Uterus (tissue), 4 donors: ENCODE measurements around the gene GPX4. TPM values are rescaled to one million over a fixed set of nuclear protein-coding genes. Genes with fewer than 3 reads are reported as not detected.

Source experiments
- DNase-seq, 2 donors: peaks; one replicate each; pipeline ENCODE4 v3.0.0-alpha.2; 2019 to 2020
- H3K27ac ChIP-seq, 2 donors: fragments of 200-600 bp; sonication (generic); 1 replicate in 1 of 2; 2 replicates in 1 of 2; pipeline ENCODE4 v1.5.1; 2016 to 2018
- H3K27me3 ChIP-seq, 2 donors: fragments of 200-600 bp; sonication (generic); one replicate each; pipeline ENCODE4 v1.5.1; 2018 to 2019; ENCODE audit warnings: control low read depth in 1 of 2
- H3K36me3 ChIP-seq, 2 donors: fragments of 200-600 bp; sonication (generic); one replicate each; pipeline ENCODE4 v1.5.1; 2019; ENCODE audit warnings: control low read depth in 1 of 2
- H3K4me1 ChIP-seq, 2 donors: fragments of 200-600 bp; sonication (generic); one replicate each; pipeline ENCODE4 v1.5.1; 2018 to 2019; ENCODE audit warnings: control low read depth in 1 of 2
- H3K4me3 ChIP-seq, 2 donors: fragments of 200-600 bp; sonication (generic); 1 replicate in 1 of 2; 2 replicates in 1 of 2; pipeline ENCODE4 v1.5.1; 2018 to 2019; ENCODE audit warnings: mild to moderate bottlenecking in 1 of 2
- H3K9me3 ChIP-seq, 2 donors: fragments of 200-600 bp; sonication (generic); one replicate each; pipeline ENCODE4 v1.5.1; 2019; ENCODE audit warnings: control low read depth in 1 of 2
- CTCF ChIP-seq, 4 experiments: fragments of 200-600 bp in 2 of 4; fragments of 450-650 bp in 2 of 4; sonication (generic) in 2 of 4; IDR thresholded peaks; one replicate each; pipeline ENCODE4 v1.5.1; 2016 to 2019; ENCODE audit warnings: antibody characterized with exemption in 4 of 4, mild to moderate bottlenecking in 2 of 4, moderate library complexity in 1 of 4
- POLR2A ChIP-seq, 2 donors: fragments of 450-650 bp; IDR thresholded peaks; one replicate each; pipeline ENCODE4 v1.6.1; 2016; ENCODE audit warnings: antibody characterized with exemption in 2 of 2, mild to moderate bottlenecking in 1 of 2, moderate library complexity in 1 of 2
- intact Hi-C: fragments of 100-400 bp; cut with DNase I; formaldehyde crosslinking; loops from one replicate; pipeline ENCODE4 v1.15.1; 2023; ENCODE audit warnings: low total_unique reads
- total RNA-seq, 4 donors: library from RNA; depleted of rRNA in 3 of 4; stranded (reverse); fragments of >200 nt in 3 of 4; gene quantifications; one replicate each; pipeline versions ENCODE4 v1.1.0 to v1.2.4, GENCODE V29; 2014 to 2023
- donor health status: DM: yes; HTN: yes; CAD: no.

Gene GPX4
- total RNA-seq, 4 donors from 2014 or later: 68.2 to 357 (median 163) TPM

DNA sequence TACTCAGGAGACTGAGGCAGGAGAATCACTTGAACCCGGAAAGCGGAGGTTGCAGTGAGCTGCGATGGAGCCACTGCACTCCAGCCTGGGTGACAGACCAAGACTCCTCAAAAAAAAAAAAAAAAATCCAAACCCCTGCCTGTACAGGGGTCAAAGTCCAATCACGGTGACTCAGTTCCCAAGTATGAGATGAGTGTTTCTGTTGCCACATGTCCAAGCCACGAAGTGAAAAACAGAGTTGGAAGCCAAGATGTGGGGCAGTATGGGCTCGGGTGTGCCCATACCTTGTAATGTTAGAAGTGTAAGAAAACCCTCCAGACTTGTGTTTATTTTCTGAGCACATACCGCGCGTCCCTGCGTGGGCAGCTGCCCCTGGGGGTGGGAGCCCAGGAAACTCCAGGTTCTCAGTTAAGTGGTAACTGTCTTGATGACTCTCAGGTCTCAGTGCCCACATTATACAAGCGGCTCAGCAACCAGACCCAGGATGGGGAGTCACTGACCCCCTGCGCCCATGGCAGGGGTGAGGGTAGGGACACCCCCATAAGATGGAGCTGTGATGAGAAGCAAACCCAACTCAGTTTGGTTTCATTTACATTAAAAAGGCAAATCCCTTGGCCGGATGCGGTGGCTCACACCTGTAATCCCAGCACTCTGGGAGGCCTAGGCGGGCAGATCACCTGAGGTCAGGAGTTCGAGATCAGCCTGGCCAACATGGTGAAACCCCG, 1.2 kb upstream of the GPX4 start:
- no peaks in the 10 kb centered on the region for H3K27me3 ChIP-seq
- no peaks in the 10 kb centered on the region for H3K36me3 ChIP-seq
- H3K4me3 ChIP-seq: no peak overlapping the region
- DNase-seq: peak; percentile 65 to 87
- peaks cover 16 to 19% of the 10 kb centered on the region in 2 donors for H3K4me1 ChIP-seq
- H3K9me3 ChIP-seq: no peaks in the 10 kb centered on the region
- intact Hi-C loops: loop anchor here (10.0 kb wide), 1 partner anchor 178 kb away; the partner anchor contains the start of gene ARID3A
- peak in 1 of 2 donors; percentile 11 for TF ChIP-seq POLR2A (IDR thresholded peaks at IDR 0.05)
- no peak for TF ChIP-seq CTCF (IDR thresholded peaks at IDR 0.05)
- H3K27ac ChIP-seq: peak overlapping the region; percentile 91

DNA sequence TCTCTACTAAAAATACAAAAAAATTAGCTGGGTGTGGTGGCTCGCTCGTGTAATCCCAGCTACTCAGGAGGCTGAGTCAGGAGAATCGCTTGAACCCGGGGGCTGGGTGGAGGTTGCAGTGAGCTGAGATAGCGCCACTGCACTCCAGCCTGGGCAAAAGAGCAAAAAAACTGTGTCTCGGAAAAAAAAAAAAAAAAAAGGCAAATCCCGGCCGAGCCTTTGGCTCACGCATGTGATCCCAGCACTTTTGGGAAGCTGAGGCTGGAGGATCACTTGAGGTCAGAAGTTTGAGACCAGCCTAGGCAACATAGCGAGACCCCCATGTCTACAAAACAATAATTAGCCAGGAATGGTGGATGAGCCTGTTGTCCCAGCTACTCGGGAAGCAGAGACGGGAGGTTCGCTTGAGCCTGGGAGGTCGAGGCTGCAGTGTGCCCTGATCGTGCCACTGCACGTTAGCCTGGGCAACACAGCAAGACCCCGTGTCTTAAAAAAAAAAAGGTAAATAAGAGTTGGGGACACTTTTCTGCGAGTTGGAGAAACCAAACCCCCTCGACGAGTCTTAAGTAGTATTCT, 574 bp upstream of the GPX4 start:
- Histone ChIP-seq H3K4me3 (peak overlapping the region; percentile 31 to 34), H3K9me3 (no peaks in the 10 kb centered on the region), H3K36me3 (no peaks in the 10 kb centered on the region), H3K27me3 (no peaks in the 10 kb centered on the region), H3K27ac (peak overlapping the region; percentile 91), H3K4me1 (peaks cover 16 to 19% of the 10 kb centered on the region in 2 donors)
- no peak for TF ChIP-seq CTCF (IDR thresholded peaks at IDR 0.05)
- no peak for TF ChIP-seq POLR2A (IDR thresholded peaks at IDR 0.05)
- intact Hi-C loops: loop anchor here (10.0 kb wide), 1 partner anchor 178 kb away; the partner anchor contains the start of gene ARID3A
- DNase-seq: no peak

GRCh38 chr19:1104311-1105007, 665 bp downstream of the GPX4 start:
- Histone ChIP-seq H3K27me3 (no peaks in the 10 kb centered on the region), H3K9me3 (no peaks in the 10 kb centered on the region), H3K4me3 (peak overlapping the region; percentile 57 to 91), H3K4me1 (peaks cover 16 to 19% of the 10 kb centered on the region in 2 donors), H3K36me3 (no peaks in the 10 kb centered on the region), H3K27ac (peak overlapping the region; percentile 96 to 100)
- intact Hi-C loops: loop anchor here (10.0 kb wide), 1 partner anchor 180 kb away; the partner anchor contains the start of gene ARID3A
- peak; percentile 70 to 75 for DNase-seq
- peak in 1 of 4 experiments; percentile 7 for TF ChIP-seq CTCF (IDR thresholded peaks at IDR 0.05)
- no peak for TF ChIP-seq POLR2A (IDR thresholded peaks at IDR 0.05)

DNA sequence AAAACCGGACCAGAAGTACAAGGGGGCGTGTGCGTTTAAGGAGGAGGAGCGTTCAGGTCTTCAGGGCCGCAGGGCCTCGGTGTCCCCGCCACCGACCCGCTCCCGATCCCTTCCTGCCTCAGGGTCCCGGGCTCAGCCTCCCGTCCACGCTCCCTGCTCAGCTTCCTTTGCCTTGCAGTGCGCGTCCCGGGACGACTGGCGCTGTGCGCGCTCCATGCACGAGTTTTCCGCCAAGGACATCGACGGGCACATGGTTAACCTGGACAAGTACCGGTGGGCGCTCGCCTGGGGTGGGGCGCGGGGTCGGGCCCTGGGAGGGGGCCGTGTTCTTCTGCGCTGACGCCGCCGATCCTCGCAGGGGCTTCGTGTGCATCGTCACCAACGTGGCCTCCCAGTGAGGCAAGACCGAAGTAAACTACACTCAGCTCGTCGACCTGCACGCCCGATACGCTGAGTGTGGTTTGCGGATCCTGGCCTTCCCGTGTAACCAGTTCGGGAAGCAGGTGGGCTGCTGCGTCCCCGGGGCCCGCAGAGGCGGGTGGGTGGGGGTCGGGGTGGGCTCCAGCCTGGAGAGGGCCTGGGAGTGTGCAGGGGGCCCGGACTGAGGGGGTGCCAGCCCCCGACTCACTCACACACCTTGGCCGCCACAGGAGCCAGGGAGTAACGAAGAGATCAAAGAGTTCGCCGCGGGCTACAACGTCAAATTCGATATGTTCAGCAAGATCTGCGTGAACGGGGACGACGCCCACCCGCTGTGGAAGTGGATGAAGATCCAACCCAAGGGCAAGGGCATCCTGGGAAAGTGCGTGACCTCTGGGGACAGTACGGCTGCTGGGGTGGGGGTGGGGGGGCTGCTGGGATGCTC, 1.4 kb downstream of the GPX4 start:
- no peaks in the 10 kb centered on the region for H3K9me3 ChIP-seq
- peak overlapping the region; percentile 96 to 100 for H3K27ac ChIP-seq
- DNase-seq: no peak
- no peak for TF ChIP-seq POLR2A (IDR thresholded peaks at IDR 0.05)
- TF ChIP-seq CTCF (IDR thresholded peaks at IDR 0.05): no peak
- peak overlapping the region; percentile 57 to 91 for H3K4me3 ChIP-seq
- intact Hi-C loops: loop anchor here (10.0 kb wide), 1 partner anchor 180 kb away; the partner anchor contains the start of gene ARID3A
- no peaks in the 10 kb centered on the region for H3K27me3 ChIP-seq
- peaks cover 16 to 19% of the 10 kb centered on the region in 2 donors for H3K4me1 ChIP-seq
- H3K36me3 ChIP-seq: no peaks in the 10 kb centered on the region
